Right kidney (tissue), 9 donors: ENCODE data around the gene EDAR.

ENCODE experiments used
- DNase-seq: peaks from one replicate; pipeline ENCODE4 v3.0.0-alpha.2; 2016
- long read RNA-seq, 8 donors: transcript quantifications; one replicate each; lab custom pipeline, GENCODE V29; 2026

EDAR gene
- long read RNA-seq, donor 1, result 0 reads
- long read RNA-seq, donor 2, full-length matches to known transcripts, result 1 of 1 reads
- long read RNA-seq, donor 2, partial matches to known transcripts, result 0 of 1 reads
- long read RNA-seq, donor 2, other reads (novel, unspliced or antisense), result 0 of 1 reads
- long read RNA-seq, donor 3, result 0 reads
- long read RNA-seq, donor 4, result 0 reads
- long read RNA-seq, donor 5, result 0 reads
- long read RNA-seq, donor 6, result 0 reads
- long read RNA-seq, donor 7, full-length matches to known transcripts, result 1 of 1 reads
- long read RNA-seq, donor 7, partial matches to known transcripts, result 0 of 1 reads
- long read RNA-seq, donor 7, other reads (novel, unspliced or antisense), result 0 of 1 reads
- long read RNA-seq, donor 8, result 0 reads

DNA sequence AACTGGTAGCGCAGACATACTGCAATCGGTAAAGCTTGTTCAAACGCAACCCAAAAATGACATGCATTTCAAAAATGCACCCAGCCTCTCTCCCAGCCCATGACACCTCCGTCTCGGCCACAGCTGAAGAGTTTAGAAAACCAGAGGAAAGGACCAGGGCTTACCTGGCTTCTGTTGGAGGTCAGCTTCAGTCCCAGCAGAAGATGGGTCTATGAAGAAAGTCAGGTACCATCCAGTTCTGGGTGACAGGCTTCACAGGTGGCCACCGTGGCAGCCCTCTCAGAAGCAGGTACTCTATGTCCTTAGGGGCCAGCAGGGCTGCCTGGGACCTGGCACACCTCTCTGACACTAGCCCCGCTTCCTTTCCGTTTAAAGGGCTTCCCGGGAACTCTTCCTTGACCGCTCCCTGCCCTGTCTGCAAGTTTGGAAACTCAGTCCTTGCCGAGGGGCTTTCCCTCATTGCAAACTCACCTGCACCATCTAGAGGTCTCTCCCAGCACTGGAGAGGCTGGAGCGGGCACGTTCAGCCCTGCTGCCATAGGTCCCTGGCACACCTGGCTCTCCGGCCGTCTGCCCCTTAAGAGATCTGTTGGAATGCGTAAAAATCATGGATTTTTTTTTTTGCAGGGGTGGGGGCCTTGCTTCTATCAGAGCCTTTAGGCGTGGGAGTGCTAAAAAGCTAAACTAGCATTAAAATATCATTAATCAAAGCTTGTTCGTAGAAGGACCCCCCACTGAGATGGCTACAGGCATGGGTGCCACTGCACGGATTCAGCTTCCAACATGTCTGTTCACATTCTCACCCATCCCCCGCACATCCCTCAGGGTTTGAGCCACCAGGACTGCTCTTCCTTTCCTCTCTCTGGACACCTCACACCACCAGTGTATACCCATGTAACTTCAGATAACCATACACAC lies at the start of gene EDAR:
TSS of gene EDAR (minus strand) at position 425 of the 918 bp plus-strand sequence. CDS start 58,206 bp downstream, outside the sequence.
- DNase-seq, result peak; percentile 65

DNA sequence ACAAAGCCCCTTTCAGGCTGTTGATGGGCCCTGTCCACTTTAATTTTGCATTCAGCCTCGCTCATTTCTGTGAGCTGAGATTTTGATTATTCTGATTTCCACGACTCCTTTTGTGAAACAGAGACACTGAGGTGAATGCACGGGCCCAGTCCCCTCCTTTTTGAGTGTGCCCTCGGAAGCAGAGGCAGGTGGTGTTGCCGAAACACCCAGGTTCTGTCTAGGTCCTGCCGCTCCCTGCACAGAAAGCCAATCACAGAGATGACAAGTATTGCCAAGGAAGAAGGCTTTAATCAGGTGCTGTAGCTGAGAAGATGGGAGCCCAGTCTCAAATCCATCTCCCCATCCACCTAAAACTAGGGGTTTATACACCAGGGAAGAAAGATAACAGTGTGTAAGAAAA lies 44.2 kb upstream of the EDAR start:
- DNase-seq, result no peak

DNA sequence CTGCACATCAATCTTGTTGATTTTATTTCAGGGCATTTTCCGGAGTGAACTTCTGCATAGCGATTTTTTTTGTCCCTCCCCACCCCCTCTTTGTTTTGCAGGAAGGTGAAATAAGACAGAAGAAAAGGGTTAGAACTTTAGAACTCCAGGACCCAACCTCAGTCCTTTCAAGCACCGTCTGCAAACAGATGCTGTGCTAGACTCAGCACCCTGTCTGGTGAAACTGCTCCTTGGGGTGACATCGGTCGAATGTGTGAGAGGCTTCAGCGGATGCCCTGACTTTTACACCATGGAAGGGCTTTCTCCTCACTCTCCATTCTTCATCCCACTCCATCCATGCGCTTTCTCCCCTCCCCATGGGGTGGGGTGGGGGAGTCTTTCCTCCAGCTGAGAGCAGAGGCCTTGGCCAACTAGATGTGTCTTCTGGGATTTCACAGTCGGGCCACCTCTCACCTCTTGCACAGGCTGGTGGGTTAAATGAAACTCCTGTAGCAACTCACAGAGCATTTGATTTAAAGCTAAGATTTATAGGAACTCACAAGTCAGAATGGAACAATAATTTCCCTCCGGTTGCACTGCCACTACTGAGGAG lies 43.3 kb upstream of the EDAR start:
- DNase-seq, result peak; percentile 61

DNA sequence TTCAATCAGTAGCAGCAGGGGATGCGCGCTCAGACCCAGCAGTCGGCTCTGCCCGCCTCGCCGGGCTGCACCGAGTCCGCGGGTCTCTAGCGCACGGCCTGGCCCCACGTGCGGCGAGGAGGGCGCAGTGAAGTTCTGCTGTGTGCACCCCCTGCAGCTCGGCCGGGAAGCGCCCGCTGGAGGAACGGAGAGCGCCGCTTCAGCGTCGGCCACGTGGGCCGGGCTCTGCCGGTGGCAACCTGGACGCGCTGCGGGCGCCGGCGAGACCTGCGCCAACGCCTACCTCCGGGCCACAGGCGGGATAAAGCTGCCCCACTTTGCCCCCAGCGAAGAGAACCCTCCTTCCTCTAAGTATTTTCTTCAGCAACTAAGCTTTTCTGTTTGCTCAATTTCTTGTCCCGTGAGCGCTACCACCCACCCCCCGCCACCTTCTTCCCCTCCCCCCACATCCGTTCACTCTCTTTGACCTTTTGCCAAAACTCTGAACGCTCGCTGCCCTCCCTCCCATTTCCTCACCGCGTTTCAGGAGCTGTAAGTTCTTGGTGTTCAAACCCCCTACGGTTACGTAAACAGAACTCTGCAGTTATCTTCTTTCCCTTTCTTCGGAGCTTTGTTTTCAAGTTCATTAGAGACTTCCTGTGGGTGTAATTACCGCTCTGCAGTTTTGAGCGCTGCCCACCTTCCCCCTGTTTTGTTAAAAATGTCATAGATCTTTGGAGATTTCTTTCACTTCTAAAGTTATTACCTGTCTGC lies 42.6 kb upstream of the EDAR start:
- DNase-seq, result peak; percentile 82

DNA sequence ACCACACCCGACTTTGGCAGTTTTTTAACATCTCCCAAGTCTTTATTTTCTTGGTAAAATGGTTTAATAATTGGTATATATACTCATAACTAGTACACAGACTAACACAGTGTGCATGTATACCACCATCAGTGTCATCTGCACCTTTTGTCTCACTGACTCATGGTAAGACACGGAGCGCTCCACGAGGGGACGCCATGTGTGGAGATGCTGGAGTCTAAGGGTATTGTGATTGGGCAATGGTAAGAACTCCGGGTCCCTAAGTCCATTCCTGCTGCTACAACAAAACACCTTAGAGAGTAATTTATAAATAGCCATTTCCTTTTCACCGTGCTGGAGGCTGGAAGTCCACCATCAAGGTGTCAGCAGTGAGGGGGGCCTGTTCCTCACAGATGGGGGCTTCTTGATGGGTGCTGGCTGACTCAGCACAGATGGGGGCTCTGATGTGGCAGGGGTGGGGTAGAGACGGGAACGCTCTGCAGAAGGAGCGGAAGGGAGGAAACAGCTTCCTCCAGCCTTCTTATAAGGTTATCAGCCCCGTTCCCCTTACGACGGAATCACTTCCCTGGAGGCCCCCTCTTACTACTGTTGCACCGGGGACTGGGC lies 42.0 kb upstream of the EDAR start:
- no peak for DNase-seq

DNA sequence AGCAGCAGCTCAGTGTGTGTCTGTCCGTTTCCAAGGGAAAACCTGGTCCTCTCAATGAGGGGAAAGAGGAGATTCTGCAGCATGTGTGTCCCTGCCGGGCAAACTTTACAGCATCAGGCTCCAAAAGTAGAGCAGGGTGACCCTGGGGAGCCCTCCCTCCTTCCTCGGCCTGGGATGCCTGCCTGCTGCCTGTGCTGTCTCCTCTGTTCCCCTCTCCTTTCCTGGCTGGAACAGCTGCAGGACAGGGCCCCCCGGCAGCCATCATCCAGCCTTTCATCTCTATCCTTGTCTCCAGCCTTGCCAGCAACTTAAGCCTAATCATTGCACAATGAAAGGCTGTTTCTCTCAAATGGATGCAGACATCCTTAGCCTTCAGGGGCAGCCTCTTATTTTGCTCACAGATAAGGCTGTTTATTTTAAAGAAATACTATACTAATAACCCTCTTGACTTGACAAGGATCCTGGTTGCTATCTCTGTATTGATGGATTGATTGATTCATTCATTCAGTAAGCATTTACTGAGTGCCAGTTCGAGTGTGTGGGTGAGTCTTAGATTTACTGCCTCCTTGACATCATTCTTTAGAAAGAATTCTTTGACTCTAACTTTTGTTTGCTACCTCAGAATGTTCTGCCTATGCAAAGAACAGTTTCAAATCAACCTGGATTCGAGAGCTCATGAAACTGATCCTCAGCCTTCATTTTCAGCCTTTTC lies 40.6 kb upstream of the EDAR start:
- no peak for DNase-seq

DNA sequence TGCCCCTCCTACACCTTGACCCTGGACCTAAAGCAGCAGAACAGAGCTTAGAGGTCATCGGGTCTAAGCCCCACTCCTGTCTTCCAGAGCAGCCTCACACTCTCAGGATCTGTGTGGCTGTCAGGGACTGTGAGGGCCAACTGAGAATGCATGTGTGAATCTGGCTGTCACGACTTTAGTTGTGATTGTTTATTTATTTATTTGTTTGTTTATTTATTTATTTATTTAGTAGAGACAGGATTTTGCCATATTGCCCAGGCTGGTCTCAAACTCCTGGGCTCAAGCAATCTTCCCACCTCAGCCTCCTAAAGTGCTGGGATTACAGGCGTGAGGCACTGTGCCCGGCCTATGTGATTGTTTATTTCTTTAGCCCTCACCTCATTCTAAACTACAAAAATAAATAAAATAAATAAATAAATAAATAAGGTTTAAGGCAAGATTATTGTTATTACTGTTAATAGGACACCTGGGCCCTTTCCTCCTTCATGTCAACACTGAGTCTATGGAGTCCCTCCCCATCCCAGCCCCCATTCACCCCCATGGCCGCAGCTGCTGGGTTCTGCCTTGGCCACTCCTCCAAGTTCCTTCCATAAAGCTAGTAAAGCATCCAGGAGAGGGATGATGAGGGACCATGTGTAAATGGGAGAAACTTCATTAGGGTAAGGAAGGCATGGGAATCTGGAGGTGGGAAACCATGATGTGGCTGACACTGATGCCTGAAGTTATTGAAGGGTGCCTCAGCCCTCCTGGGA lies 39.9 kb upstream of the EDAR start:
- DNase-seq, result no peak

DNA sequence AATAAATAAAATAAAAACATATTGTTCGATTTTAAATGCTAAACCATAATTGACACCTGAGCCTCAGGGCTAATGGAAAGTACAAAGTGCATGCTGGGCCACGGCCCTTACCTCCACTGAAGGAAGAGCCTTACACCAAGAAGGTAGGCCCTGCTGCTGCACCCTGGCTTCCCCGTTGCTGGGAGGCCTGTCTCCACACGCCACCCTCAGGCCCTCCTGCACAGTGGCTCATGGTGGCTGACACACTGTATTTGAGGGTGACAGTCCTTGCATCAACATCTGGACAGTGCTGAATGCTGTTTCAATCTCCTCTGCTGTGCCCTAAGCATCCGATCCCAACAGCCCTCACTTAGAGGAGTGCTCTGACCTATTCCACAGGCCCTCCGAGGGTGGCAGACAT lies 39.3 kb upstream of the EDAR start:
- no peak for DNase-seq

DNA sequence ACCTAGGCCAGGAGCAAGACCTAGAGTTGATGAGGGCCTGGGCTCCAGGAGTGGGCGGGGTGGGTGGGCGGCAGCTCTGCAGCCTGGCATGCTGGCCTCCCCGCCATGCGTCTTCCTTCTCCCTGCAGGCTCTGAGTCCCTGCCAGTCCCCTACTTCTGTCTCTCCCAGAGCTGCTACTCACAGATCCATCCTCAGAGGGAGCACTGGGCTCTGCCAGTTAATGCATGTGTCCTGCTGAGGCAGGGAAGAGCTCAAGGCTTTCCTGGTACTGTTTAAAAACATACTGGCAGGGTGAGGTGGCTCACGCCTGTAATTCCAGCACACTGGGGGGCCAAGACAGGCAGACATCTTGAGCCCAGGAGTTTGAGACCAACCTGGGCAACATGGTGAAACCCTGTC lies 38.7 kb upstream of the EDAR start:
- DNase-seq, result no peak

DNA sequence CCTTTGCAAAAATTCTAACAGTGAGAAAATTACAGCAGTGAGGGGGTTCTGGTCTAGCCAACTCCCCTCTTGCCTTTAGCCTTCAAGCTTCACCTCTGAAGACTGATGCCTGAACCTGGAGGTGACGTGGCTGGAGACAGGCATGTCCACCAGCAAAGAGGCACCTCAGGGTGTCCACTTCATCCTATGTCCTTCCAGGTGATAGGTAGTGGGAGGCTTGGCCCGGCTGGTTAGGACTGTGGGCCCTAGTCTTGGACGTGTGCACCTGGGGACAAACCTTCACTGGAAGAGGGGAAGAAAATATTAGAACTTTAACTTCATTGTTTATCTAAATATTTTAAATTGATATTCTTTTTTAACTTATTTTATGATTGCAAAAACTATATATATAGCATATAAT lies 35.5 kb upstream of the EDAR start:
- DNase-seq, result no peak

DNA sequence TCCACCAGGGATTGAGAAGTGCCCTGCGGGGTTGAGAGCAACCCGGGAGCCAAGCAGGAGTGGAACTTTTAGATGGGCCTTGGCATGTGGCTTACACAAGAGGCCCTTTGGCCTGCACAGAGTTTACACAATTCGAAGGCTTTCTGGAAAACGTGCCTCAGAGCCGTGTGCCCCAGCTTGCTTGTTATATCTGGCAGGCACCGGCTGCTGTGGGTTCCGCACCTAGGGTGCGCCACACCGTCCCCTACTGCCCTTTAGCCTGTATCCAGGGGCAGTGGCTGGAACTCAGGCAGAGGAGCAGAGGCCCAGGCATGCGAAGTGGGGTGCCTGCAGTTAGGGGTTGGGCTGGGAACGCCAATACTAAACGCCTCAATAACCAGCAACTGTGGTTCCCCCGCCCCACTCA lies 32.9 kb upstream of the EDAR start:
- DNase-seq, result no peak

DNA sequence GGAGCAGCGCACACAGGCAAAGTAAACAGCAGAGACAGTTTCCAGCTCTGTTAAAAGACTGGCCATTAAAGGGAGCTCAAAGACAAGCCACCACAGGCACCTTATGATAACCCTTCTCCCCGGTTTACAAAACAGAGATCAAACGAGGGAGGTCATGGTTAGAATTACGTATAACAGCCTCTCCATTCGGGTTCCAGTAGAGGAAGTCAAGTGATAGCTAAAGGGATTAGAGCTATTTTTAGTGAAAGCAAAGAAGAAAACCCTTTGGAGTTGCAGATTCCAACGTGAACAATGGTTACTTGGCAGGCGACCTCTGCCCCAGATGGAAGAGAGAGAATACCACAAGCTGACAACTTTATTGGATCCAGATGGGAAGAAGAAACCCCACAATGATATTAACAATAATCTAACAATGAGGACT lies 31.2 kb upstream of the EDAR start:
- no peak for DNase-seq

DNA sequence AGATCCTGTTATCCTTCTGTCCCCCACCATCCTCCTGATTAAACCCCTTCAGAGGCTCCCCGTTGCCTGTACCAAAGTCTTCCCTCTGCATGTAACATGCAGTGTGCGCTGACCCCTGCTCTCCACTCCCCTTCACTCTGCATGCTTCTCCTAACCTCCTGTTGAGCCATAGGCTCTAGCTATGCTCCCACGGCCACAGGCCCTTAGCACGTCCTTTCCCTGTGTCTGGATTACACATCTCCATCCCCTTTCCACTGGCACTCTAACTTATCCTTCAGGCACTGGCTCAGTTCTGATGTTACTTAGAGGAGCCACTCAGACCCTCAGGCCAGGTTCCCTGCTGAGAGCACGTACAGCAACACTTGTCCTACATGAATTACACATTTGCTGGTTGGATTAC lies 29.4 kb upstream of the EDAR start:
- no peak for DNase-seq

DNA sequence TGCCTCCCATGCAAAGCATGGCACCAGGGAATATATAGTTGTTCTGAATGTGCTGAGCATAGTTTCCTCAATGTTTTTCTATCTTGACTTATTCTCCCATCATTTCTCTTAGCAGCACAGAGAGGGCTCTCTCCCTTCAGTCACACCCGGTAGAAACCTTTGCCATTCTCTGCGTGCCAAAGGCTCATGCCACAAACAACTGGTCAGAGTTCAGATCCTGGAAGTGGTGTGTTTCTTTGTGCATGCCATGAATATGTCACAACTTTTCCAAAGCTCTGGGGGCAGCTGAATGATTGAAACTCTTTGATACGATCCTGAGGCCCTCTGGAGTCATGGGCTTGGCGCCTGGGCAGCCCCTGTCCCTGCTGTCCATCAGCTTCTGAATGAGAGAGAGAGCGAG lies 28.0 kb upstream of the EDAR start:
- DNase-seq, result no peak

DNA sequence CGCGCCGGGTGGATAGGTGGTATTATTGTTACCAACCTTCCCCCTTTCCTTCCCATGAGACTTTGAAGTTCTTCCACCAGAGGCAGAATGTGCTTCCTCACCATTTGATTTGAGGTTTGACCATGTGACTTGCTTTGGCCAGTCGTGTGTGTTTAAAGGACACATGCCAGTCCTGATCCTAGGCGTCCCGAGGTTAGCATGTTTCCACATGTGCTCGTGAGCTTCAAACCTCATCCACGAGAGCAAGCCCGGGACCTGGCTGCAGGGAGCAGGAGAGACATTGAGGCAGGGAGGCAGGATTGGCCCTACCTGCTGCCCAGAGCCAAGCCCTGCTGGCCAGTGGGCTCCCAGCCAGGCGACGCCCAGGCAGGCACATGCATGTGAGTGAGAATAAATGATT lies 27.4 kb upstream of the EDAR start:
- no peak for DNase-seq

DNA sequence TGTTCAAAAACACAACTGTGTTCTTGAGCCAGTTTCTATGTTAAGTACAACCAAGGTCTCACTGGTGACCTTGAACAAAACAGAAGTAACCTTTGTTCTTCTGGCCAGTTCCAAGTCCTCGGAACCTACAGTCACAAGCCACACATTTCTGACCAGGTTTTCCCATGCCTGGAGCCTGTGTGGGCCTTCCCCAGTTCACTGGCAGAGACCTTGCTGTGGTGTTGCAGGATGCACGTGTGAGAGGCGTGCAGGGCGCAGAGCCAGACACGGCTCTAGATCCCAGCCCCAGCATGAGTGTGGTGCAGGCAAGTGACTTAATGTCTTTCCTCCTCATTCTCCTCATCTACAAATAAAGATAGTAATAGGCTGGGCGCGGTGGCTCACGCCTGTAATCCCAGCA lies 25.5 kb upstream of the EDAR start:
- DNase-seq, result no peak

DNA sequence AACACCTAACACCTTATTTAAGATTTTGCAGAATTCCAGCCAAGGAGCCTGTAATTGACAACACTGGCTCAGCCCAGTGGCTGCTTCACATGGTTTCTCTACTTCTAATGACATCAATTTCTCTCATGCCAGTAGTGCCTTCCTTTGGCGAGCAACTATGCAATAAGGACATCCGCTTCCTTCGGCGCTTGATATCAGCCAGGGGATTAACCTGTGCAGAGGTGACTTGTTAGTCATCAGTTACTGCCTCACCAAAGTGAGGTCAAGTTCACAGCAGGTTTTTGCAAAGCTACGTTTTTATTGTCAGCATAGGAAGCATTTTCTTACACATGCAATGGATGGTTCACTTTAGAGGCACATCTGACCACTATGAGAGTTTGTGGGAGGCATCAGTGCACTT lies 24.0 kb upstream of the EDAR start:
- no peak for DNase-seq

DNA sequence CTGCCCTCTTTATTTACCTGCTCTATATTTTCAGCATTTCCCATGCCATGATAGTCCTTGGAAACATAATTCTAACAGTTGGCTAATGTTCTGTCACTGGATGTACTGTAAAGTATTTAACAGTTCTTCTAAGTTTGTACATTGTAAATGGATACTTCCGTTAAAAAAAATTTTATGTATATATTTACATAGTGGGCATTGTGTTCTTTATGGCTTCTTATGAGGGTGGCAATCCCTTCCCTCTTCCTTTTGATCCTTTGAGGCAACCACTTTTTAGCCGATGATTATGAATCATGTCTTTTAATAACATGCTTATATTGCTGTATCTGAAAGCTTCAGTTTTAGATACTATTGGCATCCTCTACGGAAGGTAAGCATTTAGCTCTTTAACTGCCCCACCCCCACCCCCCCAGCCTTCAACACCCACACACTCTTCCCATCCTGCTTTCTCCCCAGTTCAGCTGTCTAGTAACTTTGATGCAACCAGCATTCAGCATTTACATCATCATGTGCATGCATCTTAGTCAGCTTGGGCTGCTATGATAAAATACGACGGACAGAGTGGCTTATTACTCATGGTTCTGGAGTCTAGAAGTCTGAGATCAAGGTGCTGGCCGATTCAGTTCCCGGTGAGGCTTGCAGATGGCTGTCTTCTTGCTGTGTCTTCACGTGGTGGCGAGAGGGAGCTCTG lies 21.0 kb upstream of the EDAR start:
- no peak for DNase-seq

DNA sequence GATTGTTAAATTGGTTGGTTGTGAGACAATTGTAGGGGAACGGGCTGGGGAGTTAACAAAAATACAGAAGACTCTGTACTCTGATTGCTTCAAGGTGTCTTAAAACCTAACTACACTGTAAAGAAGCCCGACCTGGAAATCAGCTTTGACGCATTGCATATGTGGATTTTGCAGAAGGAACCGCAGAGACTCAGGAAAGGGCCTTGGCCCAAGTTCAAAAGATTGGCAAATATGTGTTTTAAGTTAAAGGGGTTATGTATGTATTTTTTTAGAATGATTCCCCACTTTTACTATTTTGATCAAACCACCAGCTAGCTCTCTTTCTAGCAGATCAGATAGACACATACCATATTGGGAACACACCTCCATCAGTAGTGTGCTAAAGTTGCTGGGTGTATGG lies 18.0 kb upstream of the EDAR start:
- no peak for DNase-seq

DNA sequence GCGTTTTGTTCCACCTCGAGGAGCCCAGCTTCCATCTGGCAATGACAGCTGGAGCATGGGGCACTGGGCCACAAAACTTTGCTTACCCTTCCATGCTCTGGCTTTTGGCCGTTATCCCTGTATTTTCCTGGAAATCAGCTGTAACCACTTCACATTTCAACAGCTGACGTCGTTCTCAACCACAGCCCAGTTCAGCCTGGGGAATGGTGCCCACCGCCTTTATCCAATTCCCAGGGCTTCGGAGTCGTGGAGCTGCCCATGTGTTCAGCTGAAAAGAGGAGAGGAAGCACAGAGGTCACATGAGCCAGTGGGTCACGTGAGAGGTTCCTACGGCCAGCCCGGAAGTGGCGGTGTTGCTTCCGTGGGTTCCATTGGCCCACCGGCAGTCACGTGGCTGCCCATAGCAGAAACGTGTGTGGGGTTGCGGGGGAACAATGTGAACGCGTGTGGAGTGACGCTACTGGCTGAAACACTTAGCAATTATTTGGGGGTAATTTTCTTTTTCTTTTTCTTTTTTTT lies 16.7 kb upstream of the EDAR start:
- no peak for DNase-seq
